Nephron (organoid): ENCODE measurements around the gene SELENOI.

Experiments
- H3K27ac Mint-ChIP-seq, 3 experiments: 2 replicates each; pipeline ENCODE4 v1.8.0; 2020; ENCODE audit warnings: mixed read lengths in 3 of 3, mild to moderate bottlenecking in 2 of 3, moderate library complexity in 1 of 3
- H3K27me3 Mint-ChIP-seq: 2 replicates; pipeline ENCODE4 v1.8.0; 2021; ENCODE audit warnings: low read depth, mild to moderate bottlenecking, moderate library complexity, mixed read lengths
- H3K36me3 Mint-ChIP-seq: 2 replicates; pipeline ENCODE4 v1.8.0; 2020; ENCODE audit warnings: low read depth, mixed read lengths
- H3K4me1 Mint-ChIP-seq: 2 replicates; pipeline ENCODE4 v1.8.0; 2020; ENCODE audit warnings: mixed read lengths
- H3K4me3 Mint-ChIP-seq, 3 experiments: 2 replicates each; pipeline ENCODE4 v1.8.0; 2020; ENCODE audit warnings: mild to moderate bottlenecking in 3 of 3, mixed read lengths in 3 of 3, moderate library complexity in 2 of 3
- H3K9me3 Mint-ChIP-seq: 2 replicates; pipeline ENCODE4 v1.8.0; 2020; ENCODE audit warnings: mixed read lengths
- CTCF ChIP-seq, 3 experiments: fragments of 200-600 bp; sonication (generic); IDR thresholded peaks; one replicate each; pipeline ENCODE4 v1.5.0; 2021; ENCODE audit warnings: antibody characterized with exemption in 3 of 3; ENCODE audit not compliant: unreplicated experiment in 3 of 3

SELENOI gene

GRCh38 chr2:26411419-26411818 lies 65.5 kb downstream of the SELENOI start:
- Mint-ChIP-seq H3K4me3 (no peak overlapping the region), H3K4me1 (no peaks in the 10 kb centered on the region), H3K27ac (no peak overlapping the region), H3K9me3 (no peaks in the 10 kb centered on the region), H3K36me3 (no peaks in the 10 kb centered on the region), H3K27me3 (no peaks in the 10 kb centered on the region)
- TF ChIP-seq CTCF (IDR thresholded peaks at IDR 0.05; ENCODE audit: unreplicated experiment in 3 of 3): no peak

GRCh38 chr2:26412091-26412673 lies 66.2 kb downstream of the SELENOI start:
- no peak overlapping the region for H3K27ac Mint-ChIP-seq
- no peaks in the 10 kb centered on the region for H3K9me3 Mint-ChIP-seq
- H3K36me3 Mint-ChIP-seq: no peaks in the 10 kb centered on the region
- TF ChIP-seq CTCF (IDR thresholded peaks at IDR 0.05; ENCODE audit: unreplicated experiment in 3 of 3): no peak
- H3K4me3 Mint-ChIP-seq: no peak overlapping the region
- no peaks in the 10 kb centered on the region for H3K27me3 Mint-ChIP-seq
- no peaks in the 10 kb centered on the region for H3K4me1 Mint-ChIP-seq

GRCh38 chr2:26414311-26414710 lies 68.4 kb downstream of the SELENOI start:
- Mint-ChIP-seq H3K9me3 (no peaks in the 10 kb centered on the region), H3K27me3 (peaks cover 4% of the 10 kb centered on the region), H3K27ac (no peak overlapping the region), H3K36me3 (no peaks in the 10 kb centered on the region), H3K4me1 (no peaks in the 10 kb centered on the region), H3K4me3 (no peak overlapping the region)
- no peak for TF ChIP-seq CTCF (IDR thresholded peaks at IDR 0.05; ENCODE audit: unreplicated experiment in 3 of 3)

GRCh38 chr2:26421961-26422360 lies 76.0 kb downstream of the SELENOI start:
- TF ChIP-seq CTCF (IDR thresholded peaks at IDR 0.05; ENCODE audit: unreplicated experiment in 3 of 3): no peak
- Mint-ChIP-seq H3K27me3 (peaks cover 8% of the 10 kb centered on the region), H3K9me3 (no peaks in the 10 kb centered on the region), H3K36me3 (no peaks in the 10 kb centered on the region), H3K4me3 (no peak overlapping the region), H3K27ac (no peak overlapping the region), H3K4me1 (peaks cover 7% of the 10 kb centered on the region)

GRCh38 chr2:26422947-26423629 lies 77.1 kb downstream of the SELENOI start:
- H3K27ac Mint-ChIP-seq: no peak overlapping the region
- no peak for TF ChIP-seq CTCF (IDR thresholded peaks at IDR 0.05; ENCODE audit: unreplicated experiment in 3 of 3)
- no peaks in the 10 kb centered on the region for H3K9me3 Mint-ChIP-seq
- no peaks in the 10 kb centered on the region for H3K36me3 Mint-ChIP-seq
- no peak overlapping the region for H3K4me3 Mint-ChIP-seq
- peaks cover 7% of the 10 kb centered on the region for H3K4me1 Mint-ChIP-seq
- H3K27me3 Mint-ChIP-seq: peaks cover 6% of the 10 kb centered on the region

- no peak for TF ChIP-seq CTCF (IDR thresholded peaks at IDR 0.05; ENCODE audit: unreplicated experiment in 3 of 3)
- Mint-ChIP-seq H3K36me3 (no peaks in the 10 kb centered on the region), H3K4me3 (no peak overlapping the region), H3K27me3 (peaks cover 5% of the 10 kb centered on the region), H3K9me3 (no peaks in the 10 kb centered on the region), H3K4me1 (peaks cover 7% of the 10 kb centered on the region), H3K27ac (no peak overlapping the region)
Observed at GRCh38 chr2:26423750-26424149, 77.8 kb downstream of the SELENOI start.
